GM19468 (cell line): Measurements from ENCODE around the gene CIPC.

Source experiments
- ATAC-seq: cut with Tn5 transposase; IDR thresholded peaks from one replicate; pipeline ENCODE4 v1.9.1; 2021; ENCODE audit warnings: mild to moderate bottlenecking, moderate library complexity, moderate number of reproducible peaks; ENCODE audit not compliant: unreplicated experiment; ENCODE audit errors: extremely low read depth

The CIPC gene

DNA sequence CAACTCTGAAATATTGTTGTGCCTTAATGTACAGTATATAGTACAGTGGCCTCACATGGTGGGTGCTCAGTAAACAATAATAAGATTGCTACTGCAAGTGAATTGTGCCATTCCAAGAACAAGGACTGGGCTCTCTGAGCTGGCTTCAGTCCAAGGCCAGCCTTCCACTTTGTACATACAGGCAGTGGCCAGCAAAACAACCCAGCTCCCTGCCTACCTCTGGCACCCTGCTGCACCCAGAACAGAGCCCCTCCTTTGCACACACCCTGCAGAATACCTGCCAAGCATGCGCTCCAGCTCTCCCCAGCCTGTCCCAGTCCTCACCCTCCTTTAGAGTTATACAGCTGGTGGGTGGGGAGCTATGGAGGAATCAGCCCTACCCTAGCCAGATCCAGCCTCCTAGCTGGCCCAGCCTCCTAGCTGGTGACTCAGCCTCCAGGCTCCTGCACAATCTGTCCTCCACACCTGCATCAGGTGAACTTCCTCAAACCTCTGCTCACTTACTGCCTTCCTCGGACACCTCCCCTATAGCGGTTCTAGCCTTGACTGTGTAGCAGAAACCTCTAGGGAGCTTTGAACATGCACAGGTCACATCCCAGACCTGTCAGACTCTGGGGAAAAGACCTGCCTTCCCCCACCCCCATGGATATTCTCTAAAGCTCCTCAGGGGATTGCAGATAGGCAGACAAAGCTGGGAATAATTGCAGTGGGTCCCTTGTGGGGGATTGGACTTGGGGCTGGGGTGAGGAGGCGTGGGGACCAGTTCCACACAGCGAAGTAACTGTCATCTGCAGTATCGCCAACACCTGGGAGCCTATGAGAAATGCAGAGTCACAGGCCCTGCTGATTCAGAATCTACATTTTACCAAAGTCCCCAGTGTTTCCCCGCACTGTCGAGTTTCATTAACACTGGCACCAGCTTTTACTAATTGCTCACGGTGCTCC is 25.6 kb downstream of the CIPC start:
- ATAC-seq, result no peak

DNA sequence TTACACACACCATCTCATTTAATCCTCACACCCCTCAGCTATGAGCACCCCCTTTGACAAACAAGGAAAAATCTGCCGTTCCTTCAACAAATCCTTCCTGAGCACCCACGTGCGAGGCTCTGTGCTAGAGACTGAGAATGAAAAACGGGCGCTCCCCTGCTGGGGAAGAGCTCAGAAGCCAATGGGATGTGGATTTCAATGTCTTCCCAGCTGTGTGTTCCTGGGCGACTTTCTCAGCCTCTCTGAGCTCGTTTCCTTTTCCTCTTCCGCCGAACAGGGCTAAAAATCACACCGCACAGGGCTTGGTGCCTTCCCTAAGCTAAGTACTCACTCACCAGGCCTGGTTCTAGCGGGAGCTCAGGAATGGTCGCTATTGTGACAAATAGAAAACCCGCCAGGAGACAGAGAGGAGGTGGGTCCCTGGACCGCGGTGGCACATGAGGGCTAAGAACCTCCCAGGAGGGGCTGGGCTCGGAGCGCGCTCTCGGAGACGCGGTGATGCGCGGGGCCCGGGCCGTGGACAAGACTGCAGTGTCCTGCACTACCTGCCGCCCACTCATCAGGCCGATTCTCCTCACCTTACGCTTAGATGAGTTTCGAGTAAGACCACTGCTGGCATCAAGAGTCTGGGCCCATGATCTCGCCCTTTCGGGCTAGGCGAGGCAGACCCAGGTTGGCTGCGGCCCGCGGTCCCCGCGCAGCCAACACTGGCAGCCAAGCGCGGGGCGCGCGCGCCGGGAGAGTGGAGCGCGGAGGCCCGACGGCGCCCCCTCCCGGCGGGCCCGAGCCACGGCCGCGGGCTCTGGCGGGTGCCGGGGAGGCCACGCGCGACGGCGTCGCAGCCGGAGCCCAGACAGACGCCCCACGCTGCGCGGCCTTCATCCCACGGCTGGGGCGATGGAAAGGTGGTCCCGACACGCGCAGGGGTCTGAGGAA is 26.6 kb downstream of the CIPC start:
- ATAC-seq, result no peak

DNA sequence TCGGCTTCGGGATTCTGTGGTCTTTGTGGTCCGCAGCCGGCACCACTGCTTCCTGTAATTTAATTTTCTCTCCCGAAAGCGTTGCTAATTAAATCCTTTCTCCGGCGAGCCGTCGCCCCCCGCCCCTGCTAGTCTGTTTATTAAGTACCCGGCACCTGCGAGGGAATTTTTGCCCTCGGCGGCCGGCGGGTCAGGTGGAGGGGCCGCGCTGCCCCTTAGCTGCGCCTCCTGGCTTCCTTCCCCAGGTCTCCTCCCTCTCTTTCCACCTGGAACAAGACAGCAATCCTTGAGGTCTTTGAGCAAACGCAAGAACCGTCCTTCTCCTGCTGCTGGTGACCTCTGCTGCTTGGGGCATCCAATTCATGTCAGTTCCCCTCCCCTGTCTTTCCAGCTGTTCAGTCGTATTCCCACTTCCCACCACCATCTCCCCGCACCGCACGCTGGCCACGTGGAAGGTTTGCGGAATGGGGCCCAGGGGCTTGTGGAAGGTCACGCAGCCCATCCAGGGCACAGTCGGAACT is 27.3 kb downstream of the CIPC start:
- ATAC-seq, result no peak

DNA sequence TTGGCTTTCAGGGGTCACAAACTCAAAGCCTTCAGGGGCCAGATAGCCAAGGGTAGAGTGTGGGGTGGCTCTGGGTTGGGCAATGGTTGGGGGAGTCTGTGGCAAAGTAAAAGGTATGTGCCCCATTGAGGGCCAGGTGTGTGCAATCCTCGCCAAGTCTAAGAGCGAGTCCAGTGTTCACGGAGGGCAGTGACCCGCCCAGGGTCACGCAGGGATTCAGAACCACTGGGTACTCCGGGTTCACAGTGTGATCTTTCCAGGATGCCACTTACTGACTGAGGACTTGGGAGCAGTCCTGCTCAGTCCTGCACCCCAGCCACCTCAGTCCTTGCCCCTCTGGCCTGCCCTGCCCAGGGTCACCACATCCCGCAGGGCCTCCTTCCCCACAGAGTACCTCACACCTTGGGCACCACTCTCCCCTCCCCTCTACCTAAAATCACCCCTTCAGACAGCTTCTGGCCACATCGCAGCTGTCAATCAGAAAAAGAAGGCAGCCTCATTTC is 27.8 kb downstream of the CIPC start:
- ATAC-seq, result no peak

DNA sequence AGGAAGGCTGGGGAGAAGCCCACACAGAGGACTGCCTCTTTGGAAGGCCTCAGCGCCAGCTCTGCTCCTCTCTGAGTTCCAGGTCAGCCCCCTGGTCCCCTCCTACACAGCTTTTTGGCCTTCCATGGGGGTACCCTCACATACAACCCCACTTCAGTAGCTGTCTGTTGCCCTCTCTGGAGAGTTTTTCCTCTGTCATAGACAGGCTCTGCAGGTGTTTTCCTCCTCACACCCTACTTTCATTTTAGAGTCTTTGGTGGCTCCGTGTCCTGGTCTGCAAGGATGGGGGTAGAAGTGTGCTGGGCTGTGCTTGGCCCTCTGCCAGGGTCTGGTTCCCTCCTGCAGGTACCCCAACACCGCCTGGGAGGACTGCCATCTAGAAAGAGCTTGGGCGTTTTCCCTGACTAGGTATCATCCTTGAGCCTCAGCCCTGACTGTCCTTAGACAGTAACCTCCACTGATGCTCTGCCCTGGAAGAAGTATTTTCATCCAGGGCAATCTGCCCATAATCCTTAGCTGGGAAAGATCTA is 28.5 kb downstream of the CIPC start:
- no peak for ATAC-seq

DNA sequence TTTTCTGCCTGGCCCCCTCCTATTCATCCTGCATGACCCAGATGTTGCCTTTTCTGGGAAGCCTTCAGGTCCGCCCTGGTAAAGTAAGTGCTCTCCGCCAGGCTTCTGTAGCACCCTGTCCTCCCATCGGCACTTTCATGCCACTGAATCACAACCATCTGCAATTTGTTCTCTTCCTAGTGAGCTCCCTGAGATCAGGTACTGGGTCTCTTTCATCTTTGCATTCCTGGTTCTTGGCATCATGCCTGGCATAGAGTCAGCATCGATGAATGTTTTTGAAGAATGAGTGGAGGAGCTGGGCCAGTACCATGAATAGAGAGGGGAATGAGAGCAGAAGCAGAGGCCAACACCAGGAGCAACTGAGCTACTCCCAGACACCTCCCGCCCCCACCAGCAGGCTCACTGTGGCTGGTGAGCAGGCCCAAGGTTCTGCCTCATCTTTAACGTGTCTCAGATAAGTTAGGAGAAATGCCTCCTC is 30.4 kb downstream of the CIPC start:
- ATAC-seq, result no peak

DNA sequence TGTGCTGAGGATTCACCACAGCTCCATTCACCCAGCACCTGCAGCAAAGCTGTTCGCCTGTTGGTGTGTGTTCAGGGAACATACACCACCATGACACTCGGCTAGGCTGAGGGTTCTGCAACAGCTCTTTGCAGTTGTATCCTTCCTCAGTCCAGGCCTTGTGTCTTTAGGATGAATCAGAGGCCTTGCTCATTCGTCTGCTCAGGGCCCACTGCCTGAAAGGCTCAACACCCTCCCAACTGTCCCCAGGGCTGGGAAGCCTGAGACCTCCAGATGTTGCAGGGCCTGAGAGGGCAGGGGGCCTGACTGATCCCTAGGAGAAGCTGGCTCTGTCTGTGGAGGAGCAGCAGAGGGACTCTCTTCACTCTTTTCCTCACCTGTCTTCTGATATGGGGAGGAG is 32.3 kb downstream of the CIPC start:
- ATAC-seq, result no peak

DNA sequence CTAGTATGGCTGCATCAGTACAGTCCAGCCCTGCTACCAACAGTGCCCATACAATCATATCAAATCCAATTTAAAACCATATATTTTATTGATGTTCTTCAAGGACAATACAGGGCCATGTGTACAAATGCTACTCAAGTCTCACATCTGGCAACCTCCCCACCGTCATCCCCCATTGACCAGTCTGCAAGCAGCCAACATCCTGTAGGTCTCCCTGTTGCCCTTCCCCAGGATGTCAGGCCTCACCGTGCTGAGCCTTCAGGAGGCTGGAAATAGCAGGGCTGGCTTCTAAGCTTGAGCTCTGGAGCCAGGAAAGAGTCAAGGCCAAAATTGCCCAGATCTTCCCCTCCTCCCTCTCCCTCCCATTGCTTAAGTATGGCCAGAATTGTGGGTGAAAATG is 33.1 kb downstream of the CIPC start:
- no peak for ATAC-seq

DNA sequence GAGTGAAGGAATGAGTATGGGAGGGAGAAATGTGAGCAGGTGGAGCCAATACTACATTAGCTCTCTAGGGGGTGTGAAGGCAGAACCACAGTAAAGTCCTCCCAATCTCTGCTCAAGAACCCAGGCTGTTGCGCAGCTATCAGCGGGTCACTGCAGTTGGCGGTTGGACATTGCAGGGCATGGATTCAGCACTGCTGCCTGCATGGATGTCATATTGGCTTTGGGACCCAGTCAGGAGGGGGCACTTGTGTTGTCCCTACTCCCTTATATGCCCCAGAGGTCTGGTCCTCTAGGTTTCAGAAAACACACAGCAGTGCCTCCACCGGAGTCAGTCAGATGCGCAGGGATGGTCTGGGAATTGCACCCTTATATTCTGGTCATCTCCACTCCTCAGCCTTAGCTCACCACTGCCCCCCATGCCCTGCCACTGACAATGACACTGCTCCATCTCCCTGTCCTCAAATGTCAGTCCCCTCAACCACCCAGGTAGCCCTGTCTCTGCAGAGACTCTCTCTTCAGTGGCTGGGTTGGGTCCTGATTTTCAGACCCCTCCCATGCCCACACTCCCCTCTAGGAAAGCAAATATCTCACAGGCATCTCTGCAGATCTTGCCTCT is 33.9 kb downstream of the CIPC start:
- no peak for ATAC-seq

DNA sequence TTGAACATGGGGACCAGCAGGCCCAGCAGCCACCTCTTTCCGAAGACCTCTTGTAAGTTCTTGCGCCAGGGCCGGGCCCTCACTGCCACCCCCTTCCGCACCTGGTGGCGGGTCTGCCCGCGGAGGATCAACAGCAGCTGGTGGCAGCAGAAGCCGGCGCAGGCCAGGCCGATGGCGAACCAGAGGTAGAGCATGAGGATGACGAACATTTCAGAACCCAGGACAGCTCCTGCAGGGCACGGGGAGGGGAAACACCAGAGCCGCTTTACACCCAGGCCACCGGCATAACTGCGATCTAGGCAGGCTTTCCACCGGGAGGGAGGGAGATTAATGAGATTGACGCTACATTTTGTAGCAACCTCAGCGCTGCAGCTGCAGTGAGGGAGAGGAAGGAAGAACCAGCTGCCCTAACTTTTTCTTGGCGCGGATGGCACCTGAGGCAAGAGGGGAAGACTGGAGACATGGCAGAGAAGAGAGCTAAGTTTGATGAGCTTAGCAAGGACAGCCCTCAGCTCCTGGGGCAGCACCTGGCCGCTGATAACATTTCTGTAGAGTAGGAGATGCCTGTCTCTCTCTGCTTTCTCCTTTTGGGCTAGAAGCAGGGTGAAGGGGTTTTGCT is 35.8 kb downstream of the CIPC start:
- peak; percentile 26 for ATAC-seq

DNA sequence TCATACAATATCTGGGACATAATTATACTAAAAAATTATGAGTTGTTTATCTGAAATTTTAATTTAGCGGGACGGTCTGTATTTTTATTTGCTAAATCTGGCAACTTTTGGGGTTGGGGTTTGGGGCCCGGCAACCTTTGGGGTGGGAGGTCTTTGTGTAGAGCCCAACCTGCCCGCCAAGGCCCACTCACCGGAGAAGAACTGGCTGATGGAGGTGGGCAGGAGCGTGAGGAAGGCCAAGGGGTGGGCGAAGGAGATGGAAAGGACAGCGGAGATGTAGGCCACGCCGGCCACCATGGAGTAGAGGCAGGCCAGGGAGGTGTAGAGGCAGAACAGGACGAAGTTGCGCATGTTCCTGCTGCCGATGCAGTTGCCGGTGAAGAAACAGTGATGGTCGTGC is 41.0 kb downstream of the CIPC start:
- ATAC-seq, result no peak

DNA sequence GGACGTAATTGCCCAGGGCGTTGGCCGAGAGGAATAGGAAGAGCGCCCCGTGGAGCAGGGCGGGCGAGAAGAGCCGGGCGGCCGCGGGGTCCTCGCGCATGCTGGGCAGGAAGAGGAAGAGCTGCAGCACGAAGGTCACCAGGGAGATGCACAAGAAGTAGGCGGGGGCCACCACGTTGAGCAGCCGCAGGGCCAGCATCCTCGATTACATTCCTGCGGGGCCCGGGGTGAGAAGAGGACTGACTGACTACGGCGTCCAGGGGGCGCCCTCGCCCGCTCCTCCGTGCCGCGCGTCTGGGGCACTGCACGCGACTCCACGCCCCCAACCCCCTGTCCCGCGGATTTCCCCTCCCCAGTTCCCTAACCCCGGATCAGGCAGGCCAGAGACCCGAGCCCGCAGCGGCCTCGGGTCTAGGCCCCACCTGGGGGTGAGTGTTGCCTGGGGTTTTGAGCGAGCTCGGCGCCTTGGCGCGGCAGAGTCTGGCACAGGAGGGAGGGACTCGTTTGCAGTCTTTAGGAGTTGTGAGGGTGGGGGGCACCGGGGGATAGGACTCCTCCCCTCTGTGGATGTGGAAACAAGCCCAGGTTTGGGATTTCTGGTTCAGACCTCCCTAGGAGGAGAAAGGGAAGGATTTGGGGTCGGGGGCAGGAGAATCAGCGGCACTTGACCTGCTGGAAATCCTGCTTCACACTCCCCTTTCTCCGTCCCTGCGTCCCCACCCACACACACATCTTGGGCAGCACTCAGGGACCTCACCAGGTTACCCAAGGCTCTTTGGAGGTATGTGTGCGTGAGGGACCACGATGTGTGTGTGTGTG is 41.7 kb downstream of the CIPC start:
- no peak for ATAC-seq

DNA sequence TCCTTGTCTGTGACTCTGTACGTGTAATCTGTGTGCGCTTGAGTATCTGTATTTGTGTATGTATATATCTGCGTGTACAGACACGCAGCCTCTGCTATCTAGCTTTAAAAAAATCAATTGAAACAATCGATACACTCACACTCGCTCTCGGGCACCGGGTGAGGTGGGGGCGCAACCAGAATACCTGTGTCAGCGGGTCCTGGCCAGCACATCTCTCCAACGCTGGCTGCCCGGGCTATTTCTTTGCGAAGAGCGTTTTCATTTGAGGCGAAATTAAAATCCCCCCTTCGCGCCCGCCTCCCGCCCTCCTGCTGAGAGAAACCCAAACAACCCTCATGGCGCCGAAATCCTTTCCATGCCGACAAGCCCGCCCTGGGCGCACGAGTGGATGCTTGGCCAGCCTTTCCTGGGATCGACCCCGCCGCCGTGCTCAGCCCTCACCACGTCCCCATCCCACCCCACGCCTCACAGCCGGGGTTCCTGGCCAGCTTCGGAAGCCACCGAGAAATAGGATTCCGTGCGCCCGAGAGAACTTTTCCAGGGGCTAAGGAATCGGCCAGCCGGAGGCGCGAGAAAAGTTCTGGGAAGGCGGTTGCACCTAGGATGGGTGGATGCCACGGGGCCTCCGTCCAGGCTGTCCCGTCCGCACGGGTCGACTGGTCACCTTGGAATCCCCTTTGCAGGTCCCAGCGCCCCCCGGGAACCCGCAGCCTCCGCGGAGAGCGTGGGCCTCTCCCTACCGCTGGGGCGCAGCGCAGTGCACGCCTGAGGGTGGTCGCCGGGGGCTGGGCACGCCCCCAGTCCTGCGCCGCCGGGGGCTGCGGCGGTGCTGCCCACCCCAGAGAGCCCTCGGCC is 42.5 kb downstream of the CIPC start:
- ATAC-seq, result no peak

DNA sequence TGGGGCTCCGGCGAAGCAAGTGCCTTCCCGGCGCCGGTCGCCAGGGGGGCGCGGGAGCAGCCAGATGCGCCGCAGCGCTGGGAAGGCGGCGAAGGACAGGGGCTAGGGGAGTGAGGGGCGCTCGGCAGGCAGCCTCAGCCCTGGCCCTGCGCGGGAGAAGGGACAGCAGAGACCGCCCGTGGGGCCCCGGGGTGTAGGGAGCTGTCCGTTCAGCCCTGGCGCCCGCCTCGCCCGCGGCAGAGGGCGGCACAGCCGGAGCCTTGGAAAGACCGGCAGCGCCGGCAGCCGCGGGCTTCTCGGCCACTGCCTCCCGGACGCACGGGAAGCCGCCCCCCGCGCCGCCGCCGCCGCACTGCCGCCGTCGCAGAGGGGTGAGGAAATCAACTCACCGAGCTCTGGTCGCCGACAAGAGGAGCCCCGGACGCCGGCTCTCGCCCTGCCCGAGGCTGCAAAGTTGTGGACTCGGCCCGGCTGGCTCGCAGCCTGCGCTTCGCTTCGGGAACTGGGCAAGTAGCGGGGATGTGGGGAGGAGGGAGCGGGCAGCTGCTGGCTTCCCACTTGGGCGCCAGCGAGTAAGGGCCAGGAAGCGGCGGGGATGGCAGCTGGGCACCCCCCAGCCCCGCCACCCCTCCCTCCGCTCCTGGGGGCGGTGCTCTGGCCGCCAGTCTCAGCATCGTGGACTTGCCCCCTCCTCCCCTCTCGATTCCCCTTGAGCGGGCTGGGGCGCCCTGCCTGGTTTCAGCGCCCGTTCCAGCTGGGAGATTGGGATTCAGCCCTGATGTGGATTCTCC is 43.4 kb downstream of the CIPC start, which contains the start of gene ZDHHC22:
Gene ZDHHC22, minus strand, starts transcription at position 578 of the 791 bp plus-strand sequence. CDS start 2,053 bp downstream, outside the sequence.
- ATAC-seq, result no peak

DNA sequence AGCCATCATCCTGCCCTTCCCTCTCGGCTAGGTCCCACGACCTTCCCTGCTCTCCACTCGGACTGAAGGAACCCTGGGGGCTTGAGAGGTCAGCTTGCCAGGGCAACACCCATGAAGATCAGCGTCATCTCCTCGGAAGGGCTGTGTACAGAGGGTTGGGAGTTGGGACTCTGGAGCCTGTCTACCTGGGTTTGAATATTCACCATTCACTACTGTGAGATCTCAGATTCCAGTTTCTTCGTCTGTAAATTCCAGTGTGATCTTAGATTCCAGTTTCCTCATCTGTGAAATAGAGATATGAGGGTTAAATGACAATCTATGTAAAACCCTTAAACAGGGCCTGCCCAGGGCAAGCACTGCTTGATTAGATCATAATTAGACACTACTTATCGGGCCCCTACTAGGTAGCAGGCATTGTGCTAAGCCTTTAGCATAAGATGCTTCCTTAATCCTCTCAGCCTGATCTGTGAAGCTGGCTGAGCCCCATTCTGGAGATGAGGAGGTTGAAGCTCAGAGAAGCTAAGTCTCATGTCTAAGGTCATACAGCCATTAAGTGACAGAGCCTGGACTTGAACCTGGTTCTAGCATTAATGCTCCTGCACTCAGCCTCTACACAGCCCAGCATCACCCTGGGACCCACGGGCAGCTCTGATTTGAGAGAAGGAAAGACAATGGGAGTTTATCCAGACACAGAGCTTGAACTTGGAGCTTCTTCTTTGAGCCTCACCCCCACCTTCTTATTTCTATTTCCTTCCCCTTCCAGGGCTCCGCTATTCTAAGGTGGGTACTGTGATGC is 44.1 kb downstream of the CIPC start:
- ATAC-seq, result no peak

DNA sequence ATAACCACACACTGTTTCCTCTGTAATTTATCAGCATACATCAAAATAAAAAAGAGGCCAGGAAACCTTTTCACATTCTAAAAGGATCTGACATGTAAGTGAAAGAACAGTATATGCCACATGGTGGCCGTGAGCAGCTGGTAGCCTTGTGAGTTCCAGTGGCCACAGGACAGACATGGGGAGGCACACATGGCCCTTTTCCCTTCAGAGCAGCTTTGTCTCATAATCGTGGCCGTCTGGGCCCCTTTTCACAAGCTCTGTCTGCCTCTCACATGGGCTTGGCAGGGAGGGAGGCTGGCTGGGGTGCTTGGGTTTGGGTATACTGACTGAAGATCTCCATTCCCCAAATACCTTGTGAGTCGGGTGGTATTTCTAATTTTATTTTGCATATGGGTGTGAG is 45.0 kb downstream of the CIPC start:
- ATAC-seq, result no peak
